Mammary epithelial cell (primary cell): ENCODE data around the gene CLEC2B.

Experiments used
- CTCF ChIP-seq, 2 donors: IDR thresholded peaks in 1 of 2; conservative IDR thresholded peaks in 1 of 2; 2 replicates each; pipeline ENCODE4 v1.5.1; 2011 to 2012; ENCODE audit warnings: inconsistent platforms in 2 of 2, low read length in 2 of 2, mild to moderate bottlenecking in 2 of 2, control low read depth in 1 of 2, low read depth in 1 of 2; ENCODE audit not compliant: insufficient read depth in 1 of 2; ENCODE audit errors: extremely low read depth in 1 of 2
- EZH2 ChIP-seq: IDR thresholded peaks from 2 replicates; pipeline ENCODE4 v1.6.1; 2012; ENCODE audit warnings: low read length, inconsistent platforms, borderline replicate concordance

DNA sequence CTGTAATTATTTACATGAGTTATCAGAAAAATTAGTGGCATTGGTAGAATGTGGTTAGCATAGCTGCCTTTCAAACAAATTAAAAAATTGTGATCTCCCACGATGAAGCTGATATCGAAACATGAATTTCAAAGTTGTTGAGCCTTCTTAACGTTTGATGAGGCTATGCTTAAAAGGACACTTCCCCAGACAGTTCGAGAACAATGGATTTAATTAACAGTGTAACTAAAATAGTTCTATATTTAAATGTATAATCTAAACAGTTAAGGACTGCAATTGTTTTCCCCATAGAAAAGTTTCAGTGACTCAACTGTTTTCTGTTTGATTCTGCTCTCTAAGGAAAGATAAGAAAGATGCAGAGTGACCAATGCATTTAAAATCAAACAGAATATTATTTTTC, 1.6 kb downstream of the CLEC2B start:
- TF ChIP-seq CTCF (conservative IDR thresholded peaks at IDR 0.05 in 1 of 2, IDR thresholded peaks at IDR 0.05 in 1 of 2; ENCODE audit: extremely low read depth in 1 of 2, insufficient read depth in 1 of 2, low read depth in 1 of 2, low read length in 2 of 2) = no peak
- no peak for TF ChIP-seq EZH2
